Uterus (tissue), 2 donors: ENCODE results near the gene LRRC7.

Experiments
- POLR2A ChIP-seq, 2 donors: fragments of 450-650 bp; IDR thresholded peaks; one replicate each; pipeline ENCODE4 v1.6.1; 2016; ENCODE audit warnings: antibody characterized with exemption in 2 of 2, mild to moderate bottlenecking in 1 of 2, moderate library complexity in 1 of 2
- TF ChIP-seq, protein P1 (sequence below), 4 experiments: fragments of 200-600 bp in 2 of 4; fragments of 450-650 bp in 2 of 4; sonication (generic) in 2 of 4; IDR thresholded peaks; one replicate each; pipeline ENCODE4 v1.5.1; 2016 to 2019; ENCODE audit warnings: antibody characterized with exemption in 4 of 4, mild to moderate bottlenecking in 2 of 4, moderate library complexity in 1 of 4

- TF ChIP-seq, protein P1, sequence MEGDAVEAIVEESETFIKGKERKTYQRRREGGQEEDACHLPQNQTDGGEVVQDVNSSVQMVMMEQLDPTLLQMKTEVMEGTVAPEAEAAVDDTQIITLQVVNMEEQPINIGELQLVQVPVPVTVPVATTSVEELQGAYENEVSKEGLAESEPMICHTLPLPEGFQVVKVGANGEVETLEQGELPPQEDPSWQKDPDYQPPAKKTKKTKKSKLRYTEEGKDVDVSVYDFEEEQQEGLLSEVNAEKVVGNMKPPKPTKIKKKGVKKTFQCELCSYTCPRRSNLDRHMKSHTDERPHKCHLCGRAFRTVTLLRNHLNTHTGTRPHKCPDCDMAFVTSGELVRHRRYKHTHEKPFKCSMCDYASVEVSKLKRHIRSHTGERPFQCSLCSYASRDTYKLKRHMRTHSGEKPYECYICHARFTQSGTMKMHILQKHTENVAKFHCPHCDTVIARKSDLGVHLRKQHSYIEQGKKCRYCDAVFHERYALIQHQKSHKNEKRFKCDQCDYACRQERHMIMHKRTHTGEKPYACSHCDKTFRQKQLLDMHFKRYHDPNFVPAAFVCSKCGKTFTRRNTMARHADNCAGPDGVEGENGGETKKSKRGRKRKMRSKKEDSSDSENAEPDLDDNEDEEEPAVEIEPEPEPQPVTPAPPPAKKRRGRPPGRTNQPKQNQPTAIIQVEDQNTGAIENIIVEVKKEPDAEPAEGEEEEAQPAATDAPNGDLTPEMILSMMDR (IDR thresholded peaks at IDR 0.05) = no peak
- no peak for TF ChIP-seq POLR2A (IDR thresholded peaks at IDR 0.05)
Observed at GRCh38 chr1:70003211-70003908, 435.6 kb downstream of the LRRC7 start.
